GM19395 (cell line): ENCODE measurements around the gene METAP1D.

Experiments
- ATAC-seq: cut with Tn5 transposase; IDR thresholded peaks from one replicate; pipeline ENCODE4 v1.9.1; 2021; ENCODE audit warnings: mild to moderate bottlenecking, moderate library complexity; ENCODE audit not compliant: unreplicated experiment

The METAP1D gene

GRCh38 chr2:172128484-172128883, 128.7 kb downstream of the METAP1D start:
- ATAC-seq, result no peak

GRCh38 chr2:172129404-172129803, 129.7 kb downstream of the METAP1D start:
- no peak for ATAC-seq
